ENCODE measurements around the gene DYNLT2B. TPM values are rescaled to one million over a fixed set of nuclear protein-coding genes. Genes with fewer than 3 reads are reported as not detected.
A peak's percentile ranks its signal among the peaks of the same experiment; 100 is the strongest.
"Not testable (repeated sequence)": the region's sequence is repeated elsewhere in the genome, so short reads cannot be mapped to it uniquely, and the experiment has no call there.

Gene DYNLT2B
- total RNA-seq, 1 donor from 2014 or later = 3.2 TPM

DNA sequence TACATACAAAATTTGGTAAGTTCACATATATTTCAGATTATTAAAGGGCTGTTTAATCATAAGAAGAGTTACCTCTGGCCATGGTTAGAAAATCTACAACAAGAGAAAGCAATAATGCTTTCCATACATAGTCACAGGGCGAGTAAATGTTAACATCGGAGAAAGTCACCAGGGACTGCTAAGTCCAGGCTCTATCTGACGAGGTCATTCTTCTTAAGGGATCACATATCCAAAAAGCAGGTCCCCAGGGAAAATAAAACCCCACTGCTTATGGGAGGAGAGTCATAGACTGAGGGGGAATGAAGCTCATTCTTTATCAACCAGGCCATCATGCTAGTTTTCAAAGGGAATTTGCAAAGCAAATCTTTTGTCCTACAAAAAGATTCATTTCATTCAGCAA is 33.6 kb downstream of the DYNLT2B start:
- ATAC-seq (ENCODE audit: poor library complexity) (no peak), DNase-seq (no peak)
- intact Hi-C loops (cut with DNase I) = no loop called here

DNA sequence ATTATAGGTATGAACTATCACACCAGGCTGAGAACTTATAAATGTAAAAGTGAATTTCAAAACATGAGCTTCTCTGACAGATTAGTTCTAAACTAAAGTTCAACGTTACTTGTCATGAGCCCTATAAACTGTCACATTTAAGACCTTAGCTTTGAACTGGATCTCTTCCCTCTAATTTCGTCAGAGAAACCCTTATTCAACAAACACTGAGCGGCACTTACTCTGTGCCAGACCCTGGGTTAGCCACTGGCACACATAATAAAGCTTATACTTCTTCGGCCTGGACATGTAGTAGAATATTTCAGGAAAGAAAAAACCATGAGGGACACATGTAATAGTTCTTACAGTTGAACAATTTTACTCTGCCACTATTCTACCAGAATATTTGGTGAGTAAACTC is 36.1 kb downstream of the DYNLT2B start:
- intact Hi-C loops (cut with DNase I) = no loop called here
- no peak for ATAC-seq (ENCODE audit: poor library complexity)

DNA sequence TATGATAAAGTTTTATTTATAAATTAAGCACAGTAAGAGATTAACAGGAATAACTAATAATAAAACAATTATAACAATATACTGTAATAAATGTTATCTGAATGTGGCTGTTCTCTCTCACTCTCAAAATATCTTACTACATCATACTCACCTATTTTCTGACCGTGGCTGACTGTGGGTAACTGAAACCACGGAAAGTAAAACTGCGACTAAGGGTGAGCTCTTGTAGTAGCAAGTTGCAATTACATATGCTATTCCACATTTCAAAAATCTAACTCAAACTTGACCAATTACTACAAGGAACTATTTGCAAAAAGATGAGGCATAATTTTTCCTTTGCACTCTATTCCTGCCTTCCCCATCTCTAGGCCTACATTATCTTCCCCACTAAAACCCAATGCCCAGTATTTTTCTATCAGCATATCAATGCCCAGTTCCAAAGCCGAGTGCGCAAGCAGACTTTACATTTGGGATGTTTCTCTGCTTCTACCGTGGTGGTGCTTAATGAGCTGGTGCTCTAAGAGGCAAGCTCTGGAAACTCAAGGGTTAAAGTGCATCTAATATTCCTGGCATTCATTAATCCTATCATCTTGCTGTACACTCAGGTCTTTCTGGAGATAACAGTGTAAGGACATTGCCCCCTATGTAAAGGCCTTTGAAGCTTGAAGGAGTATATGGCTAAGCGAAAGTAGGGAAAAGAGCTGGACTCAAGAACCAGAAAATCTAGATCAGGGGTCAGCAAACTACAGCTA is 37.2 kb downstream of the DYNLT2B start:
- ATAC-seq (ENCODE audit: poor library complexity) (peak; percentile 14), DNase-seq (no peak)
- intact Hi-C loops (cut with DNase I) = no loop called here

More for the DNA sequence above, 36.1 kb downstream of the DYNLT2B start:
- DNase-seq = no peak

DNA sequence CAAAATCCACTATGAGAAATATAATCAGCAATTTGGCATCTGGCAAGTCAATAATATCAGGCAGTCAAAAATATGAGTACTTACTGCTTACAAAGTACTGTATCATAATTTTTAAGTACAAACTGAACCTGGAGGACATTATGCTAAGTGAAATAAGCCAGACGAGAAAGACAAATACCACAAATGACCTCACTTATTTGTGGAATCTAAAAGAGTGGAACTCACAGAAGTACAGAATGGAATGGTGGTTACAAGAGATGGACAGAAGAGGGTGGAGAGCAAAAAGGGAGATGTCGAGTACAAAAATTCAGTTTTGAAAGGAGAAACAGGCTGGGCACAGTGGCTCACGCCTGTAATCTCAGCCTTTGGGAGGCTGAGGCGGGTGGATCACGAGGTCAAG is 42.9 kb downstream of the DYNLT2B start:
- ATAC-seq (ENCODE audit: poor library complexity) = no peak
- intact Hi-C loops (cut with DNase I) = no loop called here
- DNase-seq = no peak

DNA sequence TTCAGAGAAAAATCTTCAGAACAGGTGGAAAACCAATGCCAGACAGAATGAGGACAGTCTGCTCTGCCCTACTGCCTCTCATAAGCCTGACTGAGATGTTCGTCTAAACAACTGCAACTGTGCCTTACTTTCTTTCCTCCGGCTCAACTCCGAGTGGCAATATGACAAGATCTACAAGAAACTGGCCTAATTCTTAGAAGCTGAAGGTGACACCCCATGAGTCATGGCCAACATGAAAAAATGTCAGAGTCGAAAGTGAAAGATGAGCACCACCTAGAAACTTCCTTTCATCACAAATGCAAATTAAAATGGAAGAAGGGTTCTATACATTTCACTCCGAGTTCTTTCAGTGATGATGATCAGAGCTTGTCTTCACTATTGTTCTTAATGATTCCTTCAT is 43.5 kb downstream of the DYNLT2B start:
- intact Hi-C loops (cut with DNase I) = no loop called here
- ATAC-seq (ENCODE audit: poor library complexity) = no peak
- DNase-seq = no peak

DNA sequence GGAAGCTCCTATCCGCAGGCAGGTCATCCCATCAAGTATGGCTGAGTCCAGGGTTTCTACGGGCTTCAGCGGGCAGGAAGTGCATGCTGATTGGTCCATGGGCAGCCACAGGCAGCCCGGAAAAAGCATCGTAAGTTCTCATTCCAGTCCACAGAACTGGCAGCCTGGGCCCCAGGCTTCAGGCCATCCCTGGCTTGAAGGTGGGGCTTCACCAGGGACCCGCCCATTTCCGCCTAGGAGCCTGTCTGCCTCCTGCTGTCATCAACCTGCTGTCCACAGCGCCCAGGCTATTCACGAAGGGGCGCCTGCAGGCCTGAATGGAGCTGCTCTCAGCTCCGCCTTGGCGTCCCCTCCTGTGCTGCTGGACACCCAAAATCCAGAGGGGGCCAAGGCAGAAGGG is 44.4 kb downstream of the DYNLT2B start:
- ATAC-seq (ENCODE audit: poor library complexity) = no peak
- no peak for DNase-seq
- intact Hi-C loops (cut with DNase I) = no loop called here

DNA sequence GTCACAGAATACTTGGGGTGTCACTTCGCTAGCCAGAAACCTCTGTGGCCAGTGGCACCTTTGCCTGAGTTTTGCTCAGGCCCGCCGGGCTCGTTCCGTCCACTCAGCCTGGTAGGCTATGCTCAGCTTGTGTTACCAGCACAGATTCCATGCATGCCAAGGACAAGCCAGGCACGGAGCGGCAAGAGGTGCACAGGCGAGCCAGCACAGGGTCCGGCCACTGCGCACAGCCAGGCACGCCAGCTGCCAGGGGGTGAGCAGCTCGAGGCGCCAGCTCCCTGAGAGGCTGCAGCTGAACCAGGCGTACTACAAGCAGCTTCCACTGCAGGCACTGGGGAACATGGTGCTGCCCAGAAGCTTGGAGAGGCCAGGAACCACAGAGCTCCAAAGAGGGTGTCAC is 45.2 kb downstream of the DYNLT2B start:
- ATAC-seq (ENCODE audit: poor library complexity) = peak; percentile 90
- intact Hi-C loops (cut with DNase I) = no loop called here
- peak; percentile 77 for DNase-seq

DNA sequence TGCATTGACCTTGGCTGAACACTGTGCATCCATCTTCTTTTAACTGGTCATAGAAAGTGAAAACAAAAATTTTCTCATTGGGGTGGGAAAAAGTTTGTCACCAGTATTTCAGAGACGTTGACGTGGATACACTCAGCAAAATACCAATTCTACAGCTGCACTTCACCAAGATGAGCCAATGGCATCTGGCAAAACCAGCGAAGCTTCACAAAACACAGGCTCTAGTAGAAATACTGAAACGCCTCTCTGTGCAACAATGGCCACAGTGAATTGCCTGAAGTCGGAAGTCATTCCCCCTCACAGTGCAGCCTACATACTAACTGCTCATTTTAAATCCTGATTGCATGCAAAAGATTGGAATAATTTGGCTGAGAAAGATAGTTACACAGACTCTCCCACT is 47.5 kb downstream of the DYNLT2B start:
- intact Hi-C loops (cut with DNase I) = no loop called here
- DNase-seq (no peak), ATAC-seq (ENCODE audit: poor library complexity) (no peak)

DNA sequence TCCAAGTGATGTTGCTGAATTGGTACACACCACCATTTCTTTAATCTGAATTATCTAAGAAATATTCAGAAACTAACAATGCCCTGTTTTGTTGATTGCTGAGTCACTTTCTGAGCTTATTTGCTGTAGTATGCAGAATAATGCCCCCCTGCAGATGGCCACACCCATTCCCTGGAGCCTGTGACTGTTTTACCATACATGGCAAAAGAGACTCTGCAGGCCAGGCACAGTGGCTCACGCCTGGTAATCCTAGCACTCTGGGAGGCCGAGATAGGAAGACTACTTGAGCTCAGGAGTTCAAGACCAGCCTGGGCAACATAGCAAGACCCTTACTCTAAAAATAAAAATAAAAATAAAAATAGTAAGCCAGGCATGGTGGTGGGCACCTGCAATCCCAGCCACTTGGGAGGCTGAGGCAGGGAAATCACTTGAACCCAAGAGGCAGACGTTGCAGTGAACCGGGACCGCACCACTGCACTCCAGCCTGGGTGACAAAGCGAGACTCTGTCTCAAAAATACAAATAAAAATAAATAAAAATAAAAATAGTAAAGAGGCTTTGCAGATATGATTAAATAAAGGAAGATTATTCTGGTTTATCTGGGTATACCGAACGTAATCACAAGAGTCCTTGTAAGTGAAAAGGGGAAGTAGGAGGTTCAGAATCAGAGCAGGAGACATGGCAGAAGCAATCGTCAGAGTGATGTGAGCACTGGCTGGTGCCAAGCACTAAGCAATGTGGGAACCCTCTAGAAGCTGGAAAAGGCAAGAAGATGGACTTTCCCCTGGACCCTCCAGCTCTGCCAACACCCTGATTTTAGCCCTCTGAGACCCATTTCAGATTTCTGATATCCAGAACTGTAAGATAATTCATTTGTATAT is 49.5 kb downstream of the DYNLT2B start:
- DNase-seq (no peak), ATAC-seq (ENCODE audit: poor library complexity) (no peak)
- intact Hi-C loops (cut with DNase I) = no loop called here

DNA sequence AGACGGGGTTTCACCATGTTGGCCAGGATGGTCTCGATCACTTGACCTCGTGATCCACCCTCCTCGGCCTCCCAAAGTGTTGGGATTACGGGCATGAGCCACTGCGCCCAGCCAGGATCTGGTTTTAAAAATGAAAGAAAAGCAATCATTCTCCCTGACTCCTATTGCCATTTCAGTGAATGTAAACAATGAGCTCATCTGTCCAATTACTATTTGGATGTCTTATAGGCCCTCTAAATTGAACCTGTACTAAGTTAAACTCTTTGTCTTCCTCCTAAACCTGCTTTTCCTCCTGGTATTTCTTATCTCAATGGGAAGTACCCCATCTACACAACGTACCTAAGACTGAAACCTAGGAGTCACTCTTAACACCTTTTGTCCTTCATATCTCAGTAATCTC is 54.2 kb downstream of the DYNLT2B start:
- no peak for ATAC-seq (ENCODE audit: poor library complexity)
- DNase-seq = no peak
- intact Hi-C loops (cut with DNase I) = no loop called here

DNA sequence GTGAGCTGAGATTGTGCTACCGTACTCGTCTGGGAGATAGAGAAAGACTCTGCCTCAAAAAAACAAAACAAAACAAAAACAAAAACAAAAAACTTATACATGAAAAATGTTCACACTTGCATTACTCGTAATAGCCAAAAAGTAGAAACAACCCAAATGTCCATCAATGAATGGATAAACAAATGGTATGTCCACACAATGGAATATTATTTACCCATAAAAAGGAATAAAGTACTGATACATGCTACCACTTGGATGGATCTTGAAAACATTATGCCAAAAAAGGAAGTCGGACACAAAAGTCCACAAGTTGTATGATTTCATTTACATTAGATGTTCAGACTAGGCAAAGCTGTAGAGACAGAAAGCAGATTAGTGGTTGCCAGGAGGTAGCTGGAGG is 57.3 kb downstream of the DYNLT2B start:
- ATAC-seq (ENCODE audit: poor library complexity) = no peak
- intact Hi-C loops (cut with DNase I) = no loop called here
- no peak for DNase-seq

DNA sequence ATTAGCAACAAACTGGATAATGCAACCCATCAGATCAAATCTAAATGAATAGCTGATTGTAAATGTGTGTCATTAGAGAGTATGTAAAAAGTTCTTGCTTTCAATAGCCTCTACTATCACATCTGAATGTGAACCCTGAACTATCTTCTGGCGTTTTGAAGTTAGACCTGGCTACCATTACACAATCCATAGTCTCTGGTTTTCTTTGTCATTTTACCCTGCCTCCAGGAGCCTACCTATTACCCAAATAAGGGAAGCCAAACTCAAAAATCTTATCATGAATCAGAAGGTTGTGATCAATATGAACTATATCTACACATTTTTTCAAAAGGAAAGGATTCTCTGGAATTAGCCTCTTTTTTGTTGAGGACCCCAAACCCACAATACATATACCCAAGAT is 62.3 kb downstream of the DYNLT2B start:
- intact Hi-C loops (cut with DNase I) = no loop called here
- no peak for DNase-seq
- ATAC-seq (ENCODE audit: poor library complexity) = no peak

DNA sequence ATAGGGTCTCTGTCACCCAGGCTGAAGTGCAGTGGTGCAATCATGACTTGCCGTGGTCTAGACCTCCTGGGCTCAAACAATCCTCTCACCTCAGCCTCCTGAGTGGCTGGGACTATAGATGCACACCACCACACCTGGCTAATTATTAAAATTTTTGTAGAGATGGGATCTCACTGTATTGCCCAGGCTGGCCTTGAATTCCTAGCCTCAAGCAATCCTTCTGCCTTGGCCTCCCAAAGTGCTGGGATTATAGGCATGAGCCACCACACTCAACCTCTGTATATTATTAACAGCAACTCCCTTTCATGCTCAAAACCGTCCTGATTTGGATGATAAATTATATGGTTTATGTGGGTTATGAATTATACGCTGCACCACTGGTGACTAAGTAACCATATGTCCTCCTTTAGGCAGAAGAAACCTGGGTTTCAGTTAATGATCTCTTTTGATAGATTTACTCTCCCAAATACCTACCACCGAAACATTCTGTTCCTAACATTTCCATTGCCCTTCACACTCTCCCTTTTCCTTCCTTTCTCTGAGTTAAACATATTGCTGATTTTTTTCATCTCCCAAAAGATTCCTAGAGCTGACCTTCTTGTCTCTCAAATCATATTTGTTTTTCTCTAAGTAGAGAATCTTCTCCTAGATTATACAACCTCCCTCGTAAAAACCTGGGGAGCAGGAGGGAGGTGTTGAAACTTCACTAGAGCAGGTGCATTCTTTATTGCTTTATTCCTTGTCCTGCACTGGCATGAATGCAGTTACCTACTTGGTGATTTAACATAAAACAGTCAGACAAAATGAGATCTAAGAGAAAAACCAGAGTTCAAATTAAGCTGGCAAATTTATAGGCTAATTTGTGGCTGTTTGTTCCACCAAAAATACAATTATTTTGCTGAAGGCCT is 63.4 kb downstream of the DYNLT2B start:
- no peak for DNase-seq
- intact Hi-C loops (cut with DNase I) = loop anchor here (5.0 kb wide), 1 partner anchor 263 kb away; the partner anchor contains the start of gene SMCO1
- no peak for ATAC-seq (ENCODE audit: poor library complexity)

DNA sequence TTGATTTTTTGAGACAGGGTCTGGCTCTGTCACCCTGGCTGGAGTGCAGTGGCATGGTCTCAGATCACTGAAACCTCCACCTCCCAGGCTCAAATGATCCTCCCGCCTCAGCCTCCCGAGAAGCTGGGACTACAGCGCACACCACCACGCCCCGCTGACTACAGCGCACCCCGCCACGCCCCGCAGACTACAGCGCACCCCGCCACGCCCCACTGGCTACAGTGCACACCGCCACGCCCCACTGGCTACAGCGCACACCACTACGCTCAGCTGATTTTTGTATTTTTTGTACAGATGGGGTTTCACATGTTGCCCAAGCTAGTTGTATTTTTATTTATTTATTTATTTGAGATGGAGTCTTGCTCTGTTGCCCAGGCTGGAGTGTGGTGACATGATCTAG is 66.1 kb downstream of the DYNLT2B start:
- intact Hi-C loops (cut with DNase I) = loop anchor here (5.0 kb wide), 1 partner anchor 265 kb away; the partner anchor contains the start of gene SMCO1
- no peak for ATAC-seq (ENCODE audit: poor library complexity)
- no peak for DNase-seq

DNA sequence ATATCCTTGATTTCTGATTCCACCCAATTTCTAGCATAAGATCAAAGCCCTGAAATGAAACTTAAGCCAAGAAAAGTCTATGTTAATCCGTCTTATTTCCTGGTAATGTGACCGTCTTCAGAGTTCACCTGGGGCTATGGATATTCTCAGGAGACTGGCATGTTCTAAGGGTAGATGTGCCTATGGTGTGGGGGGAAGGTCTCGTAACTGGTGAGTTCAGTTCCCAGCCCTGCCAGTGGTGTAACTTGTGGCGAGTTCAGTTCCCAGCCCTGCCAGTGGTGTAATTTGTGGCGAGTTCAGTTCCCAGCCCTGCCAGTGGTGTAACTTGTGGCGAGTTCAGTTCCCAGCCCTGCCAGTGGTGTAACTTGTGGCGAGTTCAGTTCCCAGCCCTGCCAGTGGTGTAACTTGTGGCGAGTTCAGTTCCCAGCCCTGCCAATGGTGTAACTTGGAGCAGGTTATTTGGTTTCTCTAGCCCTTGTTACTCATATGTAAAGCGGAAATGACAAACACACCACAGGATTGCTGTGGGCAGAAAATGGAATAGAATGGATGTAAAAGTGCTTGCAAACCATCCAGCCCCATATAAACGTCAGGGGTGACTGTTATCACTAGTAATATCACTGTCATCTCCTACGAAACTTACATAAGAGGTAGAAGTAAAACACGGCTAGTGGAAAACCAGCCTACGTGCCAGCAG is 71.3 kb downstream of the DYNLT2B start:
- no peak for ATAC-seq (ENCODE audit: poor library complexity)
- no peak for DNase-seq
- intact Hi-C loops (cut with DNase I) = no loop called here

DNA sequence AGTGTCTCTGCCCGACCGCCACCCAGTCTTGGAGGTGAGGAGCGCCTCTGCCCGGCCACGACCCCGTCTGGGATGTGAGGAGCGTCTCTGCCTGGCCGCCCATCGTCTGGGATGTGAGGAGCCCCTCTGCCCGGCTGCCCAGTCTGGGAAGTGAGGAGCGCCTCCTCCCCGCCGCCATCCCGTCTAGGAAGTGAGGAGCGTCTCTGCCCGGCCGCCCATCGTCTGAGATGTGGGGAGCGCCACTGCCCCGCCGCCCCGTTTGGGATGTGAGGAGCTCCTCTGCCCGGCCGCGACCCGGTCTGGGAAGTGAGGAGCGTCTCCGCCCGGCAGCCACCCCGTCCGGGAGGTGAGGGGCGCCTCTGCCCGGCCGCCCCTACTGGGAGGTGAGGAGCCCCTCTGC is 73.9 kb downstream of the DYNLT2B start:
- ATAC-seq (ENCODE audit: poor library complexity) = not testable (repeated sequence)

DNA sequence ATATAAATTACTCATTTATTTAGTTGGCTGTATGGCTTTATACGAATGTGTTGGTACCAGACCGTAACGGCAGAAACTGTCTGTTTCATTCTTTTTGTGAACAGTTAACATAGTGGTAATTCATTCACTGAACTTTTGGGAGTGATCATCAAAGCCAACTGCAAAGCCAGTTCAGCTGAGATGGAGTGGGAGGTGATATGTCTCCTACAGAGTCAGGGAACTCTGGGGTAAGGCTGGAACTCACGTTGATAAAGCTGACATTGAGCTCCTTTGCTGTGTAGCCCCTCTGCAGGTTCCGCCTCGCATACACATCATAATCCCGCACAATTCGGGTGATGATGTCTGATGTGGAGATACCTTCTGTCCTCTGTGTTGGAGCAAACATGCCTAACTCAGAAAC is 76.3 kb downstream of the DYNLT2B start:
- DNase-seq = no peak
- intact Hi-C loops (cut with DNase I) = no loop called here
- ATAC-seq (ENCODE audit: poor library complexity) = no peak

More for the DNA sequence above, 73.9 kb downstream of the DYNLT2B start:
- intact Hi-C loops (cut with DNase I); DNase-seq: not testable (repeated sequence)
